HepG2 (cell line): Measurements from ENCODE around the gene DDX39B. TPM values are rescaled to one million over a fixed set of nuclear protein-coding genes. Genes with fewer than 3 reads are reported as not detected.

ENCODE experiments used
- GLI4 ChIP-seq: sonication (generic); formaldehyde crosslinking; IDR thresholded peaks from 2 replicates; pipeline ENCODE4 v1.5.1; 2020; ENCODE audit warnings: missing genetic modification reagents, mild to moderate bottlenecking, moderate library complexity, borderline replicate concordance
- HNRNPK ChIP-seq: fragments of 200-400 bp; formaldehyde crosslinking; IDR thresholded peaks from 2 replicates; pipeline ENCODE4 v1.6.1; 2018; ENCODE audit warnings: low read length, low read depth, moderate library complexity, mild to moderate bottlenecking; ENCODE audit not compliant: poor library complexity, severe bottlenecking
- HOXA3 ChIP-seq: sonication (generic); formaldehyde crosslinking; IDR thresholded peaks from 2 replicates; pipeline ENCODE4 v1.5.0; 2020; ENCODE audit warnings: missing genetic modification reagents
- JARID2 ChIP-seq: sonication (generic); formaldehyde crosslinking; IDR thresholded peaks from 2 replicates; pipeline ENCODE4 v1.8.1; 2023; ENCODE audit warnings: missing genetic modification reagents, inconsistent platforms; ENCODE audit not compliant: insufficient replicate concordance
- SP5 ChIP-seq: IDR thresholded peaks from 2 replicates; pipeline ENCODE4 v1.6.1; 2016; ENCODE audit warnings: low read depth, borderline replicate concordance
- ZC3H13 ChIP-seq: sonication (generic); formaldehyde crosslinking; IDR thresholded peaks from 2 replicates; pipeline ENCODE4 v1.8.1; 2023; ENCODE audit warnings: mild to moderate bottlenecking, missing genetic modification reagents, moderate library complexity
- ZFP82 ChIP-seq: sonication (generic); formaldehyde crosslinking; IDR thresholded peaks from 2 replicates; pipeline ENCODE4 v1.5.1; 2020; ENCODE audit warnings: mild to moderate bottlenecking, missing genetic modification reagents, borderline replicate concordance
- ZNF337 ChIP-seq: sonication (generic); formaldehyde crosslinking; IDR thresholded peaks from 2 replicates; pipeline ENCODE4 v1.5.1; 2020; ENCODE audit warnings: missing genetic modification reagents, low read depth, mild to moderate bottlenecking, borderline replicate concordance
- ZNF878 ChIP-seq: sonication (generic); formaldehyde crosslinking; IDR thresholded peaks from 2 replicates; pipeline ENCODE4 v1.8.1; 2023; ENCODE audit warnings: mild to moderate bottlenecking, missing genetic modification reagents, moderate library complexity
- polyA plus RNA-seq, 8 experiments: library from polyadenylated mRNA; depleted of rRNA in 3 of 8; stranded (reverse) in 7 of 8; unstranded in 1 of 8; fragments of >200 nt; fragmentation: Illumina TruSeq in 4 of 8; extraction: Trizol in 4 of 8; gene quantifications; 2 replicates each; pipeline versions ENCODE4 v1.2.1 to v1.2.3, GENCODE V29; 2011 to 2016; ENCODE audit warnings: low read depth in 4 of 8, missing spikeins in 1 of 8, mixed read lengths in 1 of 8; ENCODE audit not compliant: insufficient read depth in 1 of 8
- total RNA-seq, 5 experiments: library from RNA; depleted of rRNA; stranded (reverse); fragments of >200 nt; fragmentation: Illumina TruSeq; extraction: Trizol; gene quantifications; 2 replicates each; pipeline ENCODE4 v1.2.3, GENCODE V29; 2016; ENCODE audit warnings: low read depth in 1 of 5
- TF ChIP-seq, protein P1 (sequence below): sonication (generic); formaldehyde crosslinking; IDR thresholded peaks from 2 replicates; pipeline ENCODE4 v1.4.0; 2020; ENCODE audit warnings: missing genetic modification reagents
- TF ChIP-seq, protein P2 (sequence below): sonication (generic); formaldehyde crosslinking; IDR thresholded peaks from 2 replicates; pipeline ENCODE4 v1.4.0; 2020; ENCODE audit warnings: missing genetic modification reagents
- TF ChIP-seq, protein P3 (sequence below): sonication (generic); formaldehyde crosslinking; IDR thresholded peaks from 2 replicates; pipeline ENCODE4 v1.4.0; 2020; ENCODE audit warnings: missing genetic modification reagents
- TF ChIP-seq, protein P4 (sequence below): sonication (generic); formaldehyde crosslinking; IDR thresholded peaks from 2 replicates; pipeline ENCODE4 v1.5.0; 2020; ENCODE audit warnings: missing genetic modification reagents
- TF ChIP-seq, protein P5 (sequence below): sonication (generic); formaldehyde crosslinking; IDR thresholded peaks from 2 replicates; pipeline ENCODE4 v1.4.0; 2020; ENCODE audit warnings: missing genetic modification reagents

DDX39B gene
- total and polyA plus RNA-seq, 2 of the 13 experiments (the other 11 are each of a cell fraction or from before 2014, with no cell fraction given), result 570 to 678 TPM

DNA sequence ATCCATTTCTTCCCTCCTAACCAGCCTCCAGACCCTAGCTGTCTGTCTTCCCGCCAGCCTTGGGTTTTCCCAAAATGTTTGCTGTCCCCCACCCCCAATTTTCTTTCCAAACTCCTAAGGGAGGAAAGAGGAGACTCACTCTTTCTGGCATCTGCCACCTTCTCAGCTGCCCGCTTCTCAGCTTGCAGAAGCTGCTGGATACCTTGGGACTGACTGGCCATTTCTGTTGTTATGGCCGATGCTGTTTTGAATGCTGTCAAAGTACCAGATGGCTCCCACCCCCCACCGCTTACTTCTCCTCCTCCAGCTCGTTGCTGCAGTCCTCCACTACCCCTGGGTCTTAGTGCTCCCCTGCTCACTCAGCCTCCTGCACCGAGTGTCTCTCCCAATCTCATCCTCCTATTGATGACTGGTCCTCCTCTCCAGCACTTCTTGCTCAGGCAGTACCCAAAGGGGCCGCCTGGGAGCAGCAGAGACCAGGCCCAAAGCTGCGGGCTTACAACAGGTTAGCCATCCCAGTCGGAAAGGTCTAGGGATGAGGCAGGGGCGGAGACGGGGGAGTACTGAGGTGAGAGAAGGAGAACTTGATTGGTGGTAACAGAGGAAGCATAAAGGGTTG, 4.6 kb upstream of the DDX39B start, which contains the start of gene ATP6V1G2 (continued):
- TF ChIP-seq, protein P1, sequence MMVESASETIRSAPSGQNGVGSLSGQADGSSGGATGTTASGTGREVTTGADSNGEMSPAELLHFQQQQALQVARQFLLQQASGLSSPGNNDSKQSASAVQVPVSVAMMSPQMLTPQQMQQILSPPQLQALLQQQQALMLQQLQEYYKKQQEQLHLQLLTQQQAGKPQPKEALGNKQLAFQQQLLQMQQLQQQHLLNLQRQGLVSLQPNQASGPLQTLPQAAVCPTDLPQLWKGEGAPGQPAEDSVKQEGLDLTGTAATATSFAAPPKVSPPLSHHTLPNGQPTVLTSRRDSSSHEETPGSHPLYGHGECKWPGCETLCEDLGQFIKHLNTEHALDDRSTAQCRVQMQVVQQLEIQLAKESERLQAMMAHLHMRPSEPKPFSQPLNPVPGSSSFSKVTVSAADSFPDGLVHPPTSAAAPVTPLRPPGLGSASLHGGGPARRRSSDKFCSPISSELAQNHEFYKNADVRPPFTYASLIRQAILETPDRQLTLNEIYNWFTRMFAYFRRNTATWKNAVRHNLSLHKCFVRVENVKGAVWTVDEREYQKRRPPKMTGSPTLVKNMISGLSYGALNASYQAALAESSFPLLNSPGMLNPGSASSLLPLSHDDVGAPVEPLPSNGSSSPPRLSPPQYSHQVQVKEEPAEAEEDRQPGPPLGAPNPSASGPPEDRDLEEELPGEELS (CRISPR knock-in tag), result 0 out of 2 replicates have a peak, but pooled peaks have one; percentile 5
- TF ChIP-seq, protein P2, sequence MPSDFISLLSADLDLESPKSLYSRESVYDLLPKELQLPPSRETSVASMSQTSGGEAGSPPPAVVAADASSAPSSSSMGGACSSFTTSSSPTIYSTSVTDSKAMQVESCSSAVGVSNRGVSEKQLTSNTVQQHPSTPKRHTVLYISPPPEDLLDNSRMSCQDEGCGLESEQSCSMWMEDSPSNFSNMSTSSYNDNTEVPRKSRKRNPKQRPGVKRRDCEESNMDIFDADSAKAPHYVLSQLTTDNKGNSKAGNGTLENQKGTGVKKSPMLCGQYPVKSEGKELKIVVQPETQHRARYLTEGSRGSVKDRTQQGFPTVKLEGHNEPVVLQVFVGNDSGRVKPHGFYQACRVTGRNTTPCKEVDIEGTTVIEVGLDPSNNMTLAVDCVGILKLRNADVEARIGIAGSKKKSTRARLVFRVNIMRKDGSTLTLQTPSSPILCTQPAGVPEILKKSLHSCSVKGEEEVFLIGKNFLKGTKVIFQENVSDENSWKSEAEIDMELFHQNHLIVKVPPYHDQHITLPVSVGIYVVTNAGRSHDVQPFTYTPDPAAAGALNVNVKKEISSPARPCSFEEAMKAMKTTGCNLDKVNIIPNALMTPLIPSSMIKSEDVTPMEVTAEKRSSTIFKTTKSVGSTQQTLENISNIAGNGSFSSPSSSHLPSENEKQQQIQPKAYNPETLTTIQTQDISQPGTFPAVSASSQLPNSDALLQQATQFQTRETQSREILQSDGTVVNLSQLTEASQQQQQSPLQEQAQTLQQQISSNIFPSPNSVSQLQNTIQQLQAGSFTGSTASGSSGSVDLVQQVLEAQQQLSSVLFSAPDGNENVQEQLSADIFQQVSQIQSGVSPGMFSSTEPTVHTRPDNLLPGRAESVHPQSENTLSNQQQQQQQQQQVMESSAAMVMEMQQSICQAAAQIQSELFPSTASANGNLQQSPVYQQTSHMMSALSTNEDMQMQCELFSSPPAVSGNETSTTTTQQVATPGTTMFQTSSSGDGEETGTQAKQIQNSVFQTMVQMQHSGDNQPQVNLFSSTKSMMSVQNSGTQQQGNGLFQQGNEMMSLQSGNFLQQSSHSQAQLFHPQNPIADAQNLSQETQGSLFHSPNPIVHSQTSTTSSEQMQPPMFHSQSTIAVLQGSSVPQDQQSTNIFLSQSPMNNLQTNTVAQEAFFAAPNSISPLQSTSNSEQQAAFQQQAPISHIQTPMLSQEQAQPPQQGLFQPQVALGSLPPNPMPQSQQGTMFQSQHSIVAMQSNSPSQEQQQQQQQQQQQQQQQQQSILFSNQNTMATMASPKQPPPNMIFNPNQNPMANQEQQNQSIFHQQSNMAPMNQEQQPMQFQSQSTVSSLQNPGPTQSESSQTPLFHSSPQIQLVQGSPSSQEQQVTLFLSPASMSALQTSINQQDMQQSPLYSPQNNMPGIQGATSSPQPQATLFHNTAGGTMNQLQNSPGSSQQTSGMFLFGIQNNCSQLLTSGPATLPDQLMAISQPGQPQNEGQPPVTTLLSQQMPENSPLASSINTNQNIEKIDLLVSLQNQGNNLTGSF (CRISPR knock-in tag), result no peak
- 0 out of 2 replicates have a peak, but pooled peaks have one; percentile 20 for TF ChIP-seq GLI4 (CRISPR knock-in tag)
- TF ChIP-seq ZNF337, result no peak
- peak; percentile 37 for TF ChIP-seq HNRNPK
- TF ChIP-seq SP5 (CRISPR knock-in tag), result no peak
- TF ChIP-seq, protein P3, sequence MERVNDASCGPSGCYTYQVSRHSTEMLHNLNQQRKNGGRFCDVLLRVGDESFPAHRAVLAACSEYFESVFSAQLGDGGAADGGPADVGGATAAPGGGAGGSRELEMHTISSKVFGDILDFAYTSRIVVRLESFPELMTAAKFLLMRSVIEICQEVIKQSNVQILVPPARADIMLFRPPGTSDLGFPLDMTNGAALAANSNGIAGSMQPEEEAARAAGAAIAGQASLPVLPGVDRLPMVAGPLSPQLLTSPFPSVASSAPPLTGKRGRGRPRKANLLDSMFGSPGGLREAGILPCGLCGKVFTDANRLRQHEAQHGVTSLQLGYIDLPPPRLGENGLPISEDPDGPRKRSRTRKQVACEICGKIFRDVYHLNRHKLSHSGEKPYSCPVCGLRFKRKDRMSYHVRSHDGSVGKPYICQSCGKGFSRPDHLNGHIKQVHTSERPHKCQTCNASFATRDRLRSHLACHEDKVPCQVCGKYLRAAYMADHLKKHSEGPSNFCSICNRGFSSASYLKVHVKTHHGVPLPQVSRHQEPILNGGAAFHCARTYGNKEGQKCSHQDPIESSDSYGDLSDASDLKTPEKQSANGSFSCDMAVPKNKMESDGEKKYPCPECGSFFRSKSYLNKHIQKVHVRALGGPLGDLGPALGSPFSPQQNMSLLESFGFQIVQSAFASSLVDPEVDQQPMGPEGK, result peak; percentile 53; the same call in 1 of the 2 replicates
- 0 out of 2 replicates have a peak, but pooled peaks have one; percentile 36 for TF ChIP-seq ZC3H13 (CRISPR knock-in tag)
- TF ChIP-seq JARID2 (CRISPR knock-in tag), result peak; percentile 89
- TF ChIP-seq, protein P4, sequence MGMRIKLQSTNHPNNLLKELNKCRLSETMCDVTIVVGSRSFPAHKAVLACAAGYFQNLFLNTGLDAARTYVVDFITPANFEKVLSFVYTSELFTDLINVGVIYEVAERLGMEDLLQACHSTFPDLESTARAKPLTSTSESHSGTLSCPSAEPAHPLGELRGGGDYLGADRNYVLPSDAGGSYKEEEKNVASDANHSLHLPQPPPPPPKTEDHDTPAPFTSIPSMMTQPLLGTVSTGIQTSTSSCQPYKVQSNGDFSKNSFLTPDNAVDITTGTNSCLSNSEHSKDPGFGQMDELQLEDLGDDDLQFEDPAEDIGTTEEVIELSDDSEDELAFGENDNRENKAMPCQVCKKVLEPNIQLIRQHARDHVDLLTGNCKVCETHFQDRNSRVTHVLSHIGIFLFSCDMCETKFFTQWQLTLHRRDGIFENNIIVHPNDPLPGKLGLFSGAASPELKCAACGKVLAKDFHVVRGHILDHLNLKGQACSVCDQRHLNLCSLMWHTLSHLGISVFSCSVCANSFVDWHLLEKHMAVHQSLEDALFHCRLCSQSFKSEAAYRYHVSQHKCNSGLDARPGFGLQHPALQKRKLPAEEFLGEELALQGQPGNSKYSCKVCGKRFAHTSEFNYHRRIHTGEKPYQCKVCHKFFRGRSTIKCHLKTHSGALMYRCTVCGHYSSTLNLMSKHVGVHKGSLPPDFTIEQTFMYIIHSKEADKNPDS, result peak; percentile 75; the same call in 1 of the 2 replicates
- no peak for TF ChIP-seq ZFP82 (CRISPR knock-in tag)
- TF ChIP-seq, protein P5, sequence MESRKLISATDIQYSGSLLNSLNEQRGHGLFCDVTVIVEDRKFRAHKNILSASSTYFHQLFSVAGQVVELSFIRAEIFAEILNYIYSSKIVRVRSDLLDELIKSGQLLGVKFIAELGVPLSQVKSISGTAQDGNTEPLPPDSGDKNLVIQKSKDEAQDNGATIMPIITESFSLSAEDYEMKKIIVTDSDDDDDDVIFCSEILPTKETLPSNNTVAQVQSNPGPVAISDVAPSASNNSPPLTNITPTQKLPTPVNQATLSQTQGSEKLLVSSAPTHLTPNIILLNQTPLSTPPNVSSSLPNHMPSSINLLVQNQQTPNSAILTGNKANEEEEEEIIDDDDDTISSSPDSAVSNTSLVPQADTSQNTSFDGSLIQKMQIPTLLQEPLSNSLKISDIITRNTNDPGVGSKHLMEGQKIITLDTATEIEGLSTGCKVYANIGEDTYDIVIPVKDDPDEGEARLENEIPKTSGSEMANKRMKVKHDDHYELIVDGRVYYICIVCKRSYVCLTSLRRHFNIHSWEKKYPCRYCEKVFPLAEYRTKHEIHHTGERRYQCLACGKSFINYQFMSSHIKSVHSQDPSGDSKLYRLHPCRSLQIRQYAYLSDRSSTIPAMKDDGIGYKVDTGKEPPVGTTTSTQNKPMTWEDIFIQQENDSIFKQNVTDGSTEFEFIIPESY (CRISPR knock-in tag), result peak; percentile 48; the same call in 1 of the 2 replicates
- 0 out of 2 replicates have a peak, but pooled peaks have one; percentile 27 for TF ChIP-seq ZNF878 (CRISPR knock-in tag)
- TF ChIP-seq HOXA3 (CRISPR knock-in tag), result peak; percentile 28; the same call in 1 of the 2 replicates
